ENCODE results near the gene CD40LG. TPM values are rescaled to one million over a fixed set of nuclear protein-coding genes. Genes with fewer than 3 reads are reported as not detected.

Gene CD40LG
- total RNA-seq, 4 donors from 2014 or later = not detected

DNA sequence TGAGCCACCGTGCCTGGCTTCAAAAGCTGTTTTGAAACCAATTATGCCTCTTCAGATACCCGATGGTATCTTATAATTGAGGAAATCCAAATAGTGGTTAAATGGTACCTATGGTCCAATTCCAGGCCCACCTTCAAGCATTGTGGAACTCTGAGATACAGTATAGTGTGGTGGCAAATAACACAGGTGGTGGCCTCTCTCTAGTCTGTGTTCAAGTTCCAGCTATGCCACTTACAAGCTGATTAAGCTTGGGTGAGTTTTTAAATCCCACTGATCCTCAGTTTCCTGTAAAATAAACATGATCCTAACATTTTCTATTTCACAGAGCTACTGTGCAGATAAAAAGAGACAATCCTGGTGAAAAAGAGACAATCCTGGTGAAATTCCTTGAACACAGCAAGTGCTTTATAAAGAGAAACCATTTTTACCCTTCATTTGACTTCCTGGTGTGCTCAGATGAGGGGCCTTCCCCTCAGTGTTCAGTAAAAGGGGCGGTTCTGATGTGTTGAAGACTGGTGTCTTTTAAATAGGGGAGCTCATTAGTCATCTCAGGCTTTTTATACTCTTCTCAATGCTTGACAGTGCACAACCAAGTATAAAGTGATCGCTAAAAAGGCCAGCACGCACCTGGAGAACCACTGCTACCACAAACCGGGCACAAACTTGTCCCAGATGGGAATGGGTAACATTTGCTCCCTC, 30.8 kb upstream of the CD40LG start:
- no peaks in the 10 kb centered on the region for H3K36me3 ChIP-seq
- TF ChIP-seq POLR2A (IDR thresholded peaks at IDR 0.05) = no peak
- TF ChIP-seq, protein P1, sequence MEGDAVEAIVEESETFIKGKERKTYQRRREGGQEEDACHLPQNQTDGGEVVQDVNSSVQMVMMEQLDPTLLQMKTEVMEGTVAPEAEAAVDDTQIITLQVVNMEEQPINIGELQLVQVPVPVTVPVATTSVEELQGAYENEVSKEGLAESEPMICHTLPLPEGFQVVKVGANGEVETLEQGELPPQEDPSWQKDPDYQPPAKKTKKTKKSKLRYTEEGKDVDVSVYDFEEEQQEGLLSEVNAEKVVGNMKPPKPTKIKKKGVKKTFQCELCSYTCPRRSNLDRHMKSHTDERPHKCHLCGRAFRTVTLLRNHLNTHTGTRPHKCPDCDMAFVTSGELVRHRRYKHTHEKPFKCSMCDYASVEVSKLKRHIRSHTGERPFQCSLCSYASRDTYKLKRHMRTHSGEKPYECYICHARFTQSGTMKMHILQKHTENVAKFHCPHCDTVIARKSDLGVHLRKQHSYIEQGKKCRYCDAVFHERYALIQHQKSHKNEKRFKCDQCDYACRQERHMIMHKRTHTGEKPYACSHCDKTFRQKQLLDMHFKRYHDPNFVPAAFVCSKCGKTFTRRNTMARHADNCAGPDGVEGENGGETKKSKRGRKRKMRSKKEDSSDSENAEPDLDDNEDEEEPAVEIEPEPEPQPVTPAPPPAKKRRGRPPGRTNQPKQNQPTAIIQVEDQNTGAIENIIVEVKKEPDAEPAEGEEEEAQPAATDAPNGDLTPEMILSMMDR (IDR thresholded peaks at IDR 0.05) = no peak
- no peaks in the 10 kb centered on the region for H3K4me1 ChIP-seq
- WGBS, 2 donors = 82 to 93% methylated on average over 5 to 6 of the region's 6 CpGs
- no peak overlapping the region for H3K4me3 ChIP-seq (replicated peaks in 1 of 3)
- DNase-seq = no peak
- no peaks in the 10 kb centered on the region for H3K27me3 ChIP-seq
- no peaks in the 10 kb centered on the region for H3K9me3 ChIP-seq
- H3K27ac ChIP-seq = no peak overlapping the region
- intact Hi-C loops (cut with DNase I) = no loop called here

- no peak overlapping the region for H3K27ac ChIP-seq
- intact Hi-C loops (cut with DNase I) = no loop called here
- no peaks in the 10 kb centered on the region for H3K27me3 ChIP-seq
- TF ChIP-seq POLR2A (IDR thresholded peaks at IDR 0.05) = no peak
- TF ChIP-seq, protein P1 (IDR thresholded peaks at IDR 0.05) = no peak
- H3K4me1 ChIP-seq = no peaks in the 10 kb centered on the region
- H3K4me3 ChIP-seq (replicated peaks in 1 of 3) = no peak overlapping the region
- no peaks in the 10 kb centered on the region for H3K9me3 ChIP-seq
- WGBS, 2 donors = 88 to 92% methylated on average over 14 of the region's 14 CpGs
- DNase-seq = no peak
- H3K36me3 ChIP-seq = no peaks in the 10 kb centered on the region
Measured at GRCh38 chrX:136619899-136620505, 28.0 kb upstream of the CD40LG start.

GRCh38 chrX:136620780-136621179, 27.2 kb upstream of the CD40LG start:
- no peak overlapping the region for H3K4me3 ChIP-seq (replicated peaks in 1 of 3)
- DNase-seq = no peak

DNA sequence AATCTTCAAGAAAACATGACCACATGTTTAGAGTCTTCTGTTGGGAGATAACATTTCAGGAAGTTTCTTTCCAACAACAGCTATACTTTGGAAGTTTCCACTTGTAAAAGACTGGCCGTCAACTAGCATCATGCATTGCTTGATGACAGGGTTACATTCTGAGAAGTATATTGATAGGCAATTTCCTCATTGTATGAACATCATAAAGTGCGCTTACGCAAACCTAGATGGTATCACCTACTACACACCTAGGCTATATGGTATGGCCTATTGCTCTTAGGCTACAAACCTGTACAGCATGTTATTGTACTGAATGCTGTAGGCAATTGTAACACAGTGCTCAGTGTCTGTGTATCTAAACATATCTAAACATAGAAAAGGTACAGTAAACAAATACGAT, 25.4 kb upstream of the CD40LG start:
- H3K27ac ChIP-seq = no peak overlapping the region
- no peak for DNase-seq
- no peaks in the 10 kb centered on the region for H3K36me3 ChIP-seq
- H3K9me3 ChIP-seq = no peaks in the 10 kb centered on the region
- no peak for TF ChIP-seq POLR2A (IDR thresholded peaks at IDR 0.05)
- TF ChIP-seq, protein P1 (IDR thresholded peaks at IDR 0.05) = no peak
- 95 to 96% methylated on average over 3 to 4 of the region's 4 CpGs for WGBS, 2 donors
- no peaks in the 10 kb centered on the region for H3K27me3 ChIP-seq
- intact Hi-C loops (cut with DNase I) = no loop called here
- no peak overlapping the region for H3K4me3 ChIP-seq (replicated peaks in 1 of 3)
- no peaks in the 10 kb centered on the region for H3K4me1 ChIP-seq

More at GRCh38 chrX:136620780-136621179, 27.2 kb upstream of the CD40LG start:
- Histone ChIP-seq H3K4me1 (no peaks in the 10 kb centered on the region), H3K27ac (no peak overlapping the region), H3K27me3 (no peaks in the 10 kb centered on the region), H3K36me3 (no peaks in the 10 kb centered on the region), H3K9me3 (no peaks in the 10 kb centered on the region)
- intact Hi-C loops (cut with DNase I) = no loop called here
- TF ChIP-seq, protein P1 (IDR thresholded peaks at IDR 0.05) = no peak
- no peak for TF ChIP-seq POLR2A (IDR thresholded peaks at IDR 0.05)

GRCh38 chrX:136623396-136623795, 24.6 kb upstream of the CD40LG start:
- Histone ChIP-seq H3K27me3 (no peaks in the 10 kb centered on the region), H3K4me1 (no peaks in the 10 kb centered on the region), H3K9me3 (no peaks in the 10 kb centered on the region), H3K36me3 (no peaks in the 10 kb centered on the region), H3K27ac (no peak overlapping the region), H3K4me3 (replicated peaks in 1 of 3) (no peak overlapping the region)
- no peak for DNase-seq
- TF ChIP-seq, protein P1 (IDR thresholded peaks at IDR 0.05) = no peak
- TF ChIP-seq POLR2A (IDR thresholded peaks at IDR 0.05) = no peak
- intact Hi-C loops (cut with DNase I) = no loop called here
- WGBS, 2 donors = 80 to 93% methylated on average over 1 of the region's 1 CpG
